Heart left ventricle (tissue), 13 donors: ENCODE results near the gene DIRAS3.

Experiments
- CTCF ChIP-seq, 12 donors: fragments of 200-600 bp; sonication (generic) in 4 of 12; IDR thresholded peaks; one replicate each; pipeline versions ENCODE4 v1.5.0 to v1.8.0; 2018 to 2022; ENCODE audit warnings: antibody characterized with exemption in 12 of 12, mild to moderate bottlenecking in 5 of 12
- POLR2A ChIP-seq, 2 donors: fragments of 450-650 bp; IDR thresholded peaks; one replicate each; pipeline ENCODE4 v1.6.1; 2017; ENCODE audit warnings: antibody characterized with exemption in 2 of 2, mild to moderate bottlenecking in 2 of 2, moderate library complexity in 2 of 2
- donor health status: ischemic (EF 13 %, LVEDD 7.1; RV severe dilation, severe dysfunction).
- donor health status: DM: no; HTN: yes; CAD: no.
- donor health status: DM: no; HTN: no; CAD: no.
- donor health status: ischemic (EF 25% LVEDD 6.9; RV normal size, moderate dysfunction).
- donor health status: ischemic (EF 25% LVEDD 5.7; RV mildly dilated, moderate dysfunction).
- donor health status: ischemic (EF 35%, LVEDD 5.7; RV mildly dilated, moderate dysfunction).
- donor health status: nonischemic (EF 11% LVEDD 7.7; RV severe dilation, severe dysfunction).
- donor health status: DM: yes; HTN: yes; CAD: no.
- donor health status: PGD.
- donor health status: ischemic (EF 29% LVEDD 5.4; RV normal size, mild dysfunction).
- donor health status: nonischemic (EF 23%, LVEDD 6.1; RV moderate dilation, normal function).

GRCh38 chr1:67997746-67998145 lies 52.7 kb downstream of the DIRAS3 start:
- TF ChIP-seq CTCF (IDR thresholded peaks at IDR 0.05), result no peak
- TF ChIP-seq POLR2A (IDR thresholded peaks at IDR 0.05), result no peak
